A673 (cell line): ENCODE results near the gene ZEB2.

Experiments used
- CTCF ChIP-seq: fragments of 300-800, 200-600 bp; sonication (generic); conservative IDR thresholded peaks from 2 replicates; pipeline ENCODE4 v1.5.1; 2017; ENCODE audit warnings: low read depth, mild to moderate bottlenecking, antibody characterized with exemption, low read length, moderate library complexity, mixed read lengths
- EZH2 ChIP-seq: fragments of 200-600 bp; sonication (generic); IDR thresholded peaks from 2 replicates; pipeline ENCODE4 v1.6.1; 2017; ENCODE audit warnings: borderline replicate concordance, low read depth, mild to moderate bottlenecking, mixed read lengths, antibody characterized with exemption, low read length; ENCODE audit not compliant: poor library complexity, severe bottlenecking

- TF ChIP-seq CTCF (no peak), EZH2 (no peak)
Measured at GRCh38 chr2:144351687-144352086, 168.2 kb downstream of the ZEB2 start.
